ENCODE measurements around the gene ZDHHC6.
"Not testable (repeated sequence)": the region's sequence is repeated elsewhere in the genome, so short reads cannot be mapped to it uniquely, and the experiment has no call there.

ZDHHC6 gene

DNA sequence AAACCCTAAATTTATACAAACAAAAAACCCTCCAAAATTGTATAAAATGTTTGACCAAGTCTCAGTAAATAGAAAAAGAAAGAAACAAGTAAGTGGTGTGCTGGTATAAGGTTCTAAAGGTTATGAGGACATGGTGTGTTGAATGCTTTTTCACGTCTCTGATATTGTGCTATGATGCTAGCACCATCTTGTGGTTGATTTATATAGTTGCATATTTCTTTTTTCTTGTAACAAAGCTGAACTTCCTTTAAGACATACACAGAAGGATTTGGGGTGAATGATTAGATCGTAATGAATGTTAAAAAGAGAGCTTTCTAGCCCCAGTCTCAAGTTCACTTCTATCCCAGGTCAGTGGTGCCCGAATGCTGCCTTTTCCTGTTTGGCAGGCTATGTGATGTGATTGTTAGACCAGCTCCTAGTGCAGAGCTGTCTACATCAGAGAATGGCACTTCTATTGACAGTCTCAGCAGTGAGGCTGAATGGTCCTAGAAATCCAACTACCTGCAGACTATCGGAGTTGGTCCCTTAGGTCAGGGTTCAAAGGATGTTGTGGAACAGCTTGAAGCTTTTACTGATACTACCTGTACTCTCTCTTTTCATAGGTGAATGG lies 25.3 kb upstream of the ZDHHC6 start:
- Histone ChIP-seq H3K4me2 (no peak overlapping the region), H3K4me3 (no peak overlapping the region), H3K27me3 (no peaks in the 10 kb centered on the region), H4K20me1 (peaks cover 19 to 93% (median 47%) of the 10 kb centered on the region in 11 experiments; a peak in 20 of 22 replicates), H3K9me3 (replicated peaks in 1 of 11) (no peaks in the 10 kb centered on the region), H3K36me3 (peaks cover 28 to 63% (median 37%) of the 10 kb centered on the region in 11 experiments; a peak in 21 of 22 replicates), H3K9ac (no peak overlapping the region), H3K4me1 (0 out of 20 replicates have a peak, but pooled peaks cover 0 to 5% (median 0%) of the 10 kb centered on the region in 10 experiments), H3K27ac (no peak overlapping the region)
- no peak for TF ChIP-seq Cebpa-rat (IDR thresholded peaks at IDR 0.05)

DNA sequence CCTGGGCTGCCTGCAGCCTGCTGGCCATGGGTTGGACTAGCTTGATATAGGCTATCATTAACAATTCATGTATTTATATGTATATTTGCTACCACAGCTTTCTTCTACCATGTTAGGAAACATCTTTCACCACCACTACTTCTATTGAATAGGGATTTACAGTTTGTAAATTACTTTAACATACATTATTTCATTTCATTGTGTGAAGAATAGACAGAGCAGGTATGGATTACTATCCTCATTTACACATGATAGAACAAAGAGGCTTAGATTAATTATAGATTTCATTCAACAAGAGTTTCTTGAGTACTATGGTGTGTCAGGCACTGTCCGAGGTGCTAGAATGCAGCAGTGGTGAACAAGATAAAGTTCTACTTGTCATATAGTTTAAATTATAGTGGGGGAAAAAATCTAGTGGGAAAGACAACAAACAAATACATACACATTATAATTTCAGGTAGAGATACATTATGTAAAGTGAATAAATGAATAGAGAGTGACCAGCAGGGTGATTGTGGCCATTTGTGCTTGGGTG lies 20.9 kb upstream of the ZDHHC6 start:
- Histone ChIP-seq H3K9ac (no peak overlapping the region), H3K36me3 (peaks cover 69 to 88% (median 78%) of the 10 kb centered on the region in 11 experiments), H3K27ac (no peak overlapping the region), H4K20me1 (peaks cover 19 to 57% (median 30%) of the 10 kb centered on the region in 11 experiments; a peak in 20 of 22 replicates), H3K4me1 (no peaks in the 10 kb centered on the region), H3K4me2 (no peak overlapping the region), H3K9me3 (replicated peaks in 1 of 11) (peaks cover 0 to 15% (median 12%) of the 10 kb centered on the region in 11 experiments; a peak in 17 of 22 replicates), H3K27me3 (no peaks in the 10 kb centered on the region), H3K4me3 (no peak overlapping the region)
- TF ChIP-seq Cebpa-rat (IDR thresholded peaks at IDR 0.05), result no peak

DNA sequence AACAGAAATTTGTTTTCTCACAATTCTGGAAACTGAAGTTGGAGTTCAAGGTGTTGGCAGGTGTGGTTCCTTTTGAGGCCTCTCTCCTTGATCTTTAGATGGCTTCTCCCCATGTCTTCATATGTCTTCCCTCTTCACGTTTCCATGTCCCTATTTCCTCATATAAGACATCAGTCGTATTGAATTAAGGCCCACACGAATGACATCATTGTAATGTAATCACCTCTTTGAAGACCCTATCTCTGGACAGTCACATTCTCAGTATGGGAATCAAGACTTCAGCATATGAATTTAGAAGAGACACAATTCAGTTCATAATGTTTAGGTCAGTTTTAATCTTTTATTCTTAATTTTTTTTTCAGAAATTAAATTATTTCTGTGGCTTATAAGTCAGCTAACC lies 20.1 kb upstream of the ZDHHC6 start:
- H3K4me3 ChIP-seq, result no peak overlapping the region
- no peak overlapping the region for H3K27ac ChIP-seq
- no peak overlapping the region for H3K9ac ChIP-seq
- H3K36me3 ChIP-seq, result peaks cover 73 to 96% (median 83%) of the 10 kb centered on the region in 11 experiments
- H3K27me3 ChIP-seq, result no peaks in the 10 kb centered on the region
- H4K20me1 ChIP-seq, result peaks cover 13 to 49% (median 27%) of the 10 kb centered on the region in 11 experiments; a peak in 19 of 22 replicates
- peaks cover 0 to 15% (median 12%) of the 10 kb centered on the region in 11 experiments; a peak in 17 of 22 replicates for H3K9me3 ChIP-seq (replicated peaks in 1 of 11)
- no peak overlapping the region for H3K4me2 ChIP-seq
- no peak for TF ChIP-seq Cebpa-rat (IDR thresholded peaks at IDR 0.05)
- no peaks in the 10 kb centered on the region for H3K4me1 ChIP-seq

DNA sequence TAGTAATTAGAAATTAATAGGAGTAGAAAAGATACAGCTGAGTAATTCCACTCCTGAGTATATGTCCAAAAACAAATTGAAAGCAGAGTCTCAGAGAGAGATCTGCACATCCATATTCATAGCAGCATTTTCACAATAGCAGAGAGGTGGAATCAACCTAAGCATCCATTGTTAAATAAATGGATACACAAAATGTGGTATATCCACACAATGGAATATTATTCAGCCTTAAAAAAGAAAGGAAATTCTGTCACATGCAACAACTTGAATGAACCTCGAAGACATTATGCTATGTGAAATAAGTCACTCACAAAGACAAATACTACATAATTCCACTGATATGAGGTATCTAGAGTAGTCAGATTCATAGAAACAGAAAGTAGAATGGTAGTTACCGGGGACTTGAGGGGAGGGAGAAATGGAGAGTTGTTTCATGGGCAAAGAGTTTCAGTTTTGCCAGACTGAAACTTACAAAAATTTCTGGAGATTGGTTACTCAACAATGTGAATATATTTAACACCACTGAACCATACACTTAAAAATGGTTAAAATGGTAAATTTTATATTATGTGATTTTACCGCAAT lies 18.7 kb upstream of the ZDHHC6 start:
- Histone ChIP-seq H3K4me1 (no peaks in the 10 kb centered on the region), H4K20me1 (peaks cover 11 to 51% (median 27%) of the 10 kb centered on the region in 11 experiments; a peak in 19 of 22 replicates), H3K9ac (no peak overlapping the region), H3K27ac (no peak overlapping the region), H3K36me3 (peaks cover 78 to 100% (median 95%) of the 10 kb centered on the region in 11 experiments), H3K27me3 (no peaks in the 10 kb centered on the region), H3K4me2 (no peak overlapping the region), H3K9me3 (replicated peaks in 1 of 11) (peaks cover 0 to 15% (median 12%) of the 10 kb centered on the region in 11 experiments; a peak in 17 of 22 replicates), H3K4me3 (no peak overlapping the region)
- no peak for TF ChIP-seq Cebpa-rat (IDR thresholded peaks at IDR 0.05)

DNA sequence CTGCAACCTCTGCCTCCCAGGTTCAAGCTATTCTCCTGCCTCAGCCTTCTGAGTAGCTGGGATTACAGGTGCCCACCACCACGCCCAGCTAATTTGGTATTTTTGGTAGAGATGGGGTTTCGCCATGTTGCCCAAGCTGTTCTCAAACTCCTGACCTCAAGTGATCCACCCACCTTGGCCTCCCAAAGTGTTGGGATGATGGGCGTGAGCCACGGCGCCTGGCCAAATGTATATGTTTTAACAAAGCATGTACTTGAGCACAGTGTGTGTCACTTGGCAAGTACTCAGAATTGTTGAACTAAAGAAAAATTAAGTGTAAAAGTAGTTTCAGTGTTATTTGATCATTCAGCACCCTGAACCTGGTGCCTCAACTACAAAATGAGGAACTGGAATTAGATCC lies 17.4 kb upstream of the ZDHHC6 start:
- H3K4me1 ChIP-seq, H3K27me3 ChIP-seq, H3K4me3 ChIP-seq, H3K27ac ChIP-seq, H3K9ac ChIP-seq, H3K4me2 ChIP-seq: not testable (repeated sequence)
- H4K20me1 ChIP-seq, result peaks cover 4 to 49% (median 19%) of the 10 kb centered on the region in 11 experiments; a peak in 17 of 22 replicates
- H3K9me3 ChIP-seq (replicated peaks in 1 of 11), result peaks cover 0 to 15% (median 12%) of the 10 kb centered on the region in 11 experiments; a peak in 17 of 22 replicates
- peaks cover 70 to 100% (median 86%) of the 10 kb centered on the region in 11 experiments for H3K36me3 ChIP-seq

DNA sequence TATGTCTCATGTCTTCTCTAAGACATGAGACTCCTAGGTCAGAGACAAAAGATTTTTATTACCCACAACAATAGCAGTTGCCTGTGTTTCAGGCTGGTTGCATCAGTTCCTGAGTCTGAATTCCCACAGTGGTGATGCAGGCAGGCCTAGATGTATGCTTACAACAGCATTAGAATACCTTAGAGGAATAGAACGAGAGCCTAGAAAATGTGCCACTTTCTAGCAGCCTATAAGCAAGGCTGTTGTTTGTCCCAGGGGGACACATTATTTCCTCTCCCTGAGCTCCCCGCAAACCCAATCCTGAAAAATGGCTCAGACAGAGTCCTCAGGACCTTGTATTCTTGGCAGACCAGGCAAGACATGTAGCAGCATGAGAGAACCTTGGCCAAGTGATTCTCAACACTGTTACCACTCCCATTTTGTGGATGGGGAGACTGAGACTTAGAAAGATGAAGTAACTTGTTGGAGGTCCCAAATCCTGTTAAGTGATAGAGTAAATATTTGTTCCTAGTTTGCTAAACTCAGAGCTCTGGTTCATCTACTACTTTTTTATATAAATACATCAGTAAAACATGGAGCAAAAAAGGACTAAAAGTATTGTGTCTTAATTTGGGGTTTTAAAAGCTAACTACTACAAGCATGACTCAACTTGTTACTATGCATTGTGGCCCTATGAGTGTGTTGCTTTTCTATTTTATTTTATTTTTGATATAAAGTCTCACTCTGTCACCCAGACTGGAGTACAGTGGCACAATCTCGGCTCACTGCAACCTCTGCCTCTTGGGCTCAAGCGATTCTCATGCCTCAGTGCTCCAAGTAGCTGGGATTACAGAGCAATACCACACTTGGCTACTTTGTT lies 14.5 kb upstream of the ZDHHC6 start:
- peaks cover 0 to 15% (median 12%) of the 10 kb centered on the region in 11 experiments; a peak in 17 of 22 replicates for H3K9me3 ChIP-seq (replicated peaks in 1 of 11)
- H3K27me3 ChIP-seq, result no peaks in the 10 kb centered on the region
- H3K27ac ChIP-seq, result no peak overlapping the region
- H4K20me1 ChIP-seq, result peaks cover 8 to 57% (median 31%) of the 10 kb centered on the region in 11 experiments; a peak in 17 of 22 replicates
- TF ChIP-seq Cebpa-rat (IDR thresholded peaks at IDR 0.05), result no peak
- no peak overlapping the region for H3K9ac ChIP-seq
- H3K4me1 ChIP-seq, result no peaks in the 10 kb centered on the region
- no peak overlapping the region for H3K4me2 ChIP-seq
- H3K4me3 ChIP-seq, result no peak overlapping the region
- H3K36me3 ChIP-seq, result peaks cover 47 to 76% (median 62%) of the 10 kb centered on the region in 11 experiments

DNA sequence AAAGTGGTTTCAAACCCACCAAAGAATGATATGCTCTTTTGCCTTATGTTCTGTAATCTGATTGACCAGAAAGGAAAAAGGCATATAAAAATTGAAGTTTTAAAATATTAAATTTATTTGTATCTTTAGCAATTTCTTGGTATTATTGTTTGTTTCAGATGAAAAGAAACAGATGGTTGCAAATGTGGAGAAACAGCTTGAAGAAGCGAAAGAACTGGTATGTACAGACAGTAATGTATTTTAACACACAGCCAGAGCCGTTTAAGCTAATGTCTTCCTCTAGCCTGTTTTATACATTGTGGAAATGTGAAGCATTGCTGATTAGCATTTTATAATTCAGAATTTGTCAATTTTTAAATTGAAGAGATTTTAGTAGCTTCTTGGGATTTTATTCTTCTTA lies 13.7 kb upstream of the ZDHHC6 start:
- Histone ChIP-seq H3K27ac (no peak overlapping the region), H3K4me2 (no peak overlapping the region), H3K36me3 (peaks cover 38 to 67% (median 53%) of the 10 kb centered on the region in 11 experiments), H3K27me3 (no peaks in the 10 kb centered on the region), H3K4me3 (no peak overlapping the region), H3K9ac (no peak overlapping the region), H3K4me1 (no peaks in the 10 kb centered on the region), H4K20me1 (peaks cover 15 to 63% (median 36%) of the 10 kb centered on the region in 11 experiments; a peak in 17 of 22 replicates), H3K9me3 (replicated peaks in 1 of 11) (peaks cover 0 to 14% (median 10%) of the 10 kb centered on the region in 11 experiments; a peak in 17 of 22 replicates)
- TF ChIP-seq Cebpa-rat (IDR thresholded peaks at IDR 0.05), result no peak

DNA sequence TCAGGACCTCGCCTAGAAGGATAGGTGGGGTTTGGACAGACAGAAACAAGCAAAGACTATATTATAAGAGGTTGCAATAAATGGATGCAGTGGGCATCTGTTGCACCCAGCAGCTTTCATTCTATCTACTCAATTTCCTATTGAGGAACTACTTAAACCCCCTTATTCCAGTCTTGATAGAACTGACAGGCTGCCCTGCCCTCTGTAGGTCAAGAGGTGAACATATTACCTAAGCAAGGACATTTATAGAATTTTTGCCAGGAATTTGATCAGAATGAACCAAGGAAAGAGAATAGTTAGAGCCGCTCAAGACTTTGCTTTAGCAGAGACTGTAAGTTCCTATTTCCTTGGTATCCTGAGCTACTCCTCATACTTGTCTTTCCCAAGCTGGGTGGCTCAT lies 9.8 kb upstream of the ZDHHC6 start:
- no peak for TF ChIP-seq Cebpa-rat (IDR thresholded peaks at IDR 0.05)
- H3K4me2 ChIP-seq, result no peak overlapping the region
- H3K9me3 ChIP-seq (replicated peaks in 1 of 11), result peaks cover 0 to 6% (median 0%) of the 10 kb centered on the region in 11 experiments; a peak in 1 of 22 replicates
- H3K36me3 ChIP-seq, result peaks cover 7 to 51% (median 27%) of the 10 kb centered on the region in 11 experiments; a peak in 21 of 22 replicates
- no peaks in the 10 kb centered on the region for H3K27me3 ChIP-seq
- H3K27ac ChIP-seq, result no peak overlapping the region
- peaks cover 0 to 3% (median 2%) of the 10 kb centered on the region in 10 experiments; a peak in 14 of 20 replicates for H3K4me1 ChIP-seq
- H4K20me1 ChIP-seq, result peaks cover 18 to 85% (median 37%) of the 10 kb centered on the region in 11 experiments; a peak in 18 of 22 replicates
- H3K4me3 ChIP-seq, result no peak overlapping the region
- H3K9ac ChIP-seq, result no peak overlapping the region
